Neural cell (in vitro differentiated cells): ENCODE measurements around the gene PABPC3. TPM values are rescaled to one million over a fixed set of nuclear protein-coding genes. Genes with fewer than 3 reads are reported as not detected.

ENCODE experiments used
- H2AFZ ChIP-seq: fragments of 200-600, 300-800 bp; sonication (generic), shearing (Covaris generic); 2 replicates; pipeline ENCODE4 v1.6.0; 2014; ENCODE audit warnings: low read depth, mild to moderate bottlenecking, antibody characterized with exemption, low read length, moderate library complexity
- H3F3A ChIP-seq: fragments of 200-600 bp; shearing (Covaris generic); 2 replicates; pipeline ENCODE4 v1.6.1; 2016; ENCODE audit warnings: mild to moderate bottlenecking, moderate library complexity, mixed read lengths, antibody characterized with exemption, low read length; ENCODE audit not compliant: insufficient read depth, poor library complexity, severe bottlenecking
- H3K27ac ChIP-seq: fragments of 200-600, 300-800 bp; sonication (generic), shearing (Covaris generic); 2 replicates; pipeline ENCODE4 v1.5.1; 2014; ENCODE audit warnings: mild to moderate bottlenecking, low read length, moderate library complexity
- H3K27me3 ChIP-seq: fragments of 300-800, 200-600 bp; sonication (generic), shearing (Covaris generic); 2 replicates; pipeline ENCODE4 v1.6.0; 2014; ENCODE audit warnings: mild to moderate bottlenecking, low read depth, low read length, moderate library complexity; ENCODE audit not compliant: insufficient read depth
- H3K36me3 ChIP-seq: fragments of 300-800, 200-600 bp; sonication (generic), shearing (Covaris generic); 2 replicates; pipeline ENCODE4 v1.5.1; 2014; ENCODE audit warnings: mild to moderate bottlenecking, antibody characterized with exemption, low read length, moderate library complexity; ENCODE audit not compliant: insufficient read depth
- H3K4me2 ChIP-seq: fragments of 300-800, 200-600 bp; sonication (generic), shearing (Covaris generic); 2 replicates; pipeline ENCODE4 v1.6.0; 2014; ENCODE audit warnings: mild to moderate bottlenecking, low read length
- H3K4me3 ChIP-seq: fragments of 300-800, 200-600 bp; sonication (generic), shearing (Covaris generic); 2 replicates; pipeline ENCODE4 v1.5.1; 2014; ENCODE audit warnings: mild to moderate bottlenecking, low read length, moderate library complexity
- H3K79me2 ChIP-seq: fragments of 200-600 bp; shearing (Covaris generic); replicated peaks from 2 replicates; pipeline ENCODE4 v1.6.0; 2014; ENCODE audit warnings: mild to moderate bottlenecking, low read length, moderate library complexity; ENCODE audit not compliant: insufficient read depth
- H3K9ac ChIP-seq: fragments of 300-800, 200-600 bp; sonication (generic), shearing (Covaris generic); 2 replicates; pipeline ENCODE4 v1.6.1; 2016; ENCODE audit warnings: mild to moderate bottlenecking, low read length, mixed read lengths
- H3K9me2 ChIP-seq: fragments of 200-600 bp; shearing (Covaris generic); 2 replicates; pipeline ENCODE4 v1.6.1; 2016; ENCODE audit warnings: mild to moderate bottlenecking, low read length, mixed read lengths; ENCODE audit not compliant: insufficient read depth
- H3K9me3 ChIP-seq: fragments of 200-600, 300-800 bp; sonication (generic), shearing (Covaris generic); 2 replicates; pipeline ENCODE4 v1.6.1; 2016; ENCODE audit warnings: mild to moderate bottlenecking, mixed run types, low read length, moderate library complexity, mixed read lengths
- H4K20me1 ChIP-seq: fragments of 200-600 bp; shearing (Covaris generic); 2 replicates; pipeline ENCODE4 v1.6.1; 2016; ENCODE audit warnings: mild to moderate bottlenecking, mixed run types; ENCODE audit not compliant: insufficient read depth
- CTCF ChIP-seq: fragments of 450-650 bp; IDR thresholded peaks from 2 replicates; pipeline ENCODE4 v1.5.1; 2014; ENCODE audit warnings: antibody characterized with exemption, mild to moderate bottlenecking, moderate library complexity; ENCODE audit not compliant: poor library complexity, severe bottlenecking
- EP300 ChIP-seq: fragments of 450-650 bp; conservative IDR thresholded peaks from 2 replicates; pipeline ENCODE4 v1.6.1; 2014; ENCODE audit warnings: antibody characterized with exemption, mild to moderate bottlenecking, moderate library complexity; ENCODE audit not compliant: poor library complexity, severe bottlenecking
- EZH2 ChIP-seq: fragments of 200-600, 300-800 bp; shearing (Covaris generic), sonication (generic); IDR thresholded peaks from 2 replicates; pipeline ENCODE4 v1.6.1; 2014; ENCODE audit warnings: antibody characterized with exemption, low read length, borderline replicate concordance, mild to moderate bottlenecking; ENCODE audit not compliant: insufficient read depth, poor library complexity, severe bottlenecking
- MXI1 ChIP-seq: fragments of 450-650 bp; conservative IDR thresholded peaks from 2 replicates; pipeline ENCODE4 v1.6.1; 2014; ENCODE audit warnings: antibody characterized with exemption, mild to moderate bottlenecking; ENCODE audit not compliant: poor library complexity, severe bottlenecking
- POLR2AphosphoS5 ChIP-seq: IDR thresholded peaks from 2 replicates; pipeline ENCODE4 v1.6.1; 2012
- RAD21 ChIP-seq: fragments of 450-650 bp; conservative IDR thresholded peaks from 2 replicates; pipeline ENCODE4 v1.6.1; 2014; ENCODE audit warnings: antibody characterized with exemption, mild to moderate bottlenecking, moderate library complexity
- REST ChIP-seq: IDR thresholded peaks from 2 replicates; pipeline ENCODE4 v1.6.1; 2012; ENCODE audit warnings: borderline replicate concordance
- SMC3 ChIP-seq: fragments of 450-650 bp; conservative IDR thresholded peaks from 2 replicates; pipeline ENCODE4 v1.6.1; 2014; ENCODE audit warnings: antibody characterized with exemption, mild to moderate bottlenecking, moderate library complexity; ENCODE audit not compliant: poor library complexity
- TAF1 ChIP-seq: IDR thresholded peaks from 2 replicates; pipeline ENCODE4 v1.6.1; 2012; ENCODE audit warnings: low read depth
- polyA minus RNA-seq: library from RNA; depleted of rRNA, polyadenylated mRNA; stranded (reverse); fragments of >200 nt; gene quantifications from 2 replicates; pipeline ENCODE4 v1.2.3, GENCODE V29; 2014
- polyA plus RNA-seq: library from polyadenylated mRNA; depleted of rRNA; stranded (reverse); fragments of >200 nt; gene quantifications from 2 replicates; pipeline ENCODE4 v1.2.3, GENCODE V29; 2014

Gene PABPC3
- polyA plus RNA-seq (not detected in 2 replicates), polyA minus RNA-seq (not detected in 2 replicates)

- Histone ChIP-seq H3K27ac (no peak within 1 kb of the TSS), H3K4me3 (no peak within 1 kb of the TSS), H4K20me1 (no peaks in the 10 kb centered on the region), H3K36me3 (no peaks in the 10 kb centered on the region), H2AFZ (no peak within 1 kb of the TSS), H3K4me2 (no peak within 1 kb of the TSS), H3K9me3 (no peaks in the 10 kb centered on the region), H3K9me2 (no peaks in the 10 kb centered on the region), H3K79me2 (no peaks in the 10 kb centered on the region), H3F3A (no peaks in the 10 kb centered on the region), H3K27me3 (no peaks in the 10 kb centered on the region), H3K9ac (no peak within 1 kb of the TSS)
- TF ChIP-seq EZH2 (no peak), EP300 (no peak), RAD21 (no peak), POLR2AphosphoS5 (no peak), MXI1 (no peak), SMC3 (no peak), TAF1 (no peak), REST (no peak), CTCF (no peak)
Observed at GRCh38 chr13:25095851-25096453, at the start of gene PABPC3. PABPC3 (plus strand) TSS chr13:25096136; CDS start chr13:25096199, 63 bp downstream.

GRCh38 chr13:25046274-25046984 lies 49.5 kb upstream of the PABPC3 start:
- Histone ChIP-seq H3K79me2 (no peaks in the 10 kb centered on the region), H3K9me2 (no peaks in the 10 kb centered on the region), H3K4me3 (peak overlapping the region; percentile 81), H3K4me2 (peak overlapping the region; percentile 51), H3K27me3 (peaks cover 16% of the 10 kb centered on the region), H2AFZ (peak overlapping the region; percentile 27), H3K9me3 (no peaks in the 10 kb centered on the region), H3K9ac (peak overlapping the region; percentile 58), H3K27ac (no peak overlapping the region), H3F3A (no peaks in the 10 kb centered on the region), H4K20me1 (no peaks in the 10 kb centered on the region), H3K36me3 (no peaks in the 10 kb centered on the region)
- no peak for TF ChIP-seq MXI1
- TF ChIP-seq EP300, result no peak
- TF ChIP-seq RAD21, result no peak
- TF ChIP-seq SMC3, result no peak
- no peak for TF ChIP-seq CTCF
